HG02759 (cell line): Measurements from ENCODE around the gene STIMATE.

ENCODE experiments used
- ATAC-seq: cut with Tn5 transposase; IDR thresholded peaks from one replicate; pipeline ENCODE4 v1.9.1; 2021; ENCODE audit warnings: mild to moderate bottlenecking, moderate library complexity; ENCODE audit not compliant: unreplicated experiment

The STIMATE gene

DNA sequence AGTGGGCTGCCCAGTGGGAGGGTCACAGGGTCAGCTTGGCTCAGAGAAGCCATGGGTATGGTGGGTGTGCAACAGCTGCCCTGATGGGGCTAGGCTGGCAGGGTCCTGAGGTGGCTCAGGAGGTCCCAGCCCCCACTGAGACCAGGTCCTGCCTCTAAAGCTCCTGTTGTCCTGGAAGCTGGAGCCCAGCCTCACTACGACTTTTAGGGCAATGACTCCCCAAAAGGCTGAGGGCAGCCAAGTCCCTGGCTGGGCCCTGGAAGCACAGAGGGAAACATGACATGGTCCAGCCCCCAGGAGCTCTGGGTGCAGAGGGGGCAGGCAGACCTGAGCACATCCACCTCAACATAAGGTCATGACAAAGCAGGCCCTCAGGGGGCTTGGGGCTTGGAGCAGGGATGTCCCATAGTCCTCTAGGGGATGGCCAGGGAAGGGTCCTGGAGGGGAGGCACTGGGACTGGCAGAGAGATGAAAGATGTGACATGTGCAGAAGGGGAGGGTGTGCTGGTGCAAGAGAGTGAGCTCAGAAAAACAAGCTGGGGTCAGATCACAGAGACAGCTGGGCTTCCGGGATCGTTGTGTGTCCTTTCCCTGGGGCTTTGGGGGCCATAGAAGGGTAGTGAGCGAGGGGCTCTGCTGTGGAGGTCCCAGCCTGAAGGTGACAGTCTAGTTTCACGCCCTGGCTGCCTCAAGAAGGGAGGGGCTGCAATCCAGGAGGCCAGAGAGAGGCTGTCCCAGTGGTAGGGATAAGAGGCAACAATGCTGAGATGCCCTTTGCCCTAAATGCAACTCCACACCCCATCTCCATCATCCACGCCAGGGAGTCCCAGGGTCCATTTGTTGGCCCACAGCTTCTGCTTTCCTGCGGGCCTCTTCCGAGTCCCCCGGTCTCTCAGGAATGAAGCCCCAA is 103.4 kb downstream of the STIMATE start:
- no peak for ATAC-seq

DNA sequence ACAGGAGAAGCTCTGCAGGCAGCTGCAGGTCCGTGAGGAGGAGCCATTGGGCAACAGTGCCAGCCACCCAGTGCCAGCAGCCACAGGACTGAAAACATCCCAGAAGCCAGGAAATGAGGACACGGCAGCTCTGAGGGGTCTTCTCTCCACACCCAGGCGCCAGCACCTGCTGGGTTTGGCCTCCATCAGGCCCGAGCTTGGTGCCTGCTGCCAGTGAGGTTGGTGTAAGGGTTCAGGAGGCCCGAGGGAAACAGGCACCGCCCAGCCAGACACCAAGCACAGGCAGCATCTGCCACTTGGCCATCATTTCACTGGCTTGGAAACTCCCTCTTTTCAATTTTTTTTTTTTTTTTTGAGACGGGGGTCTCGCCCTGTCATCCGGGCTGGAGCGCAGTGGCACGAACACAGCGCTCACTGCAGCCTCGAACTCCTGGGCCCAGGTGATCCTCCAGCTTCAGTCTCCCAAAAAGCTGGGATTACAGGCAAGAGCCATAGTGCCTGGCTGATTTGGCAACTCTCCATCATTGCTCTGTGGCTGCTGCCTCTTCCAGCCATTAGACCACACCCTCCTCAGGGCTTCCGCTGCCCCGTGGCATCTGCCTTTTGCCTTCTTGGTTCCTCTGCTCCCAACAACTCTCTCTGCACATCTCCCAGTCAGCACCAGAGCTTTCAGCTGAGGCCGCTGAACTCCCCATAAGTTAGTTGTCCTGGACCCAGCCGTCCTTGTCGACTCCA is 104.2 kb downstream of the STIMATE start:
- no peak for ATAC-seq

- ATAC-seq, result no peak
Measured at GRCh38 chr3:52792413-52792812, 104.9 kb downstream of the STIMATE start.

GRCh38 chr3:52791928-52792327 is 105.4 kb downstream of the STIMATE start:
- ATAC-seq, result no peak

DNA sequence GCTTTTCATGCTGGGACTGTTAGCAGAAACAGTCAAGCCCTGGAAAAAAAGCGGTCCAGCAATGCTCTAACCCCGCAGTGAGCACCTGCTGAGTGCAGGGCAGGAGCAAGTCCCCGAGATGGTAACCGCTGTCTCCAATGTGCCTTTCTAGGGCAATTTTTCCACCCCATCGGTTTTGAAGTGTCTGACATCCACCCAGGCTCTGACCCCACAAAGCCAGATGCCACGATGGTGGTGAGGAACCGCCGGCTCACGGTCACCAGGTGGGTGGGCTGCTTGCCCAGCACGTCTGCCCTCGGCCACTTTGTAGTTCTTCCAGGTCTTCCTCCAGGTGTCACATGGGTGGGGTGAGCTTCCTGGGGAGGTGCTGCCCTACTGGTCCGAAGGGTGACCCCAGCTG is 106.0 kb downstream of the STIMATE start:
- ATAC-seq, result no peak

- ATAC-seq, result no peak
Measured at GRCh38 chr3:52790741-52791140, 106.6 kb downstream of the STIMATE start.

DNA sequence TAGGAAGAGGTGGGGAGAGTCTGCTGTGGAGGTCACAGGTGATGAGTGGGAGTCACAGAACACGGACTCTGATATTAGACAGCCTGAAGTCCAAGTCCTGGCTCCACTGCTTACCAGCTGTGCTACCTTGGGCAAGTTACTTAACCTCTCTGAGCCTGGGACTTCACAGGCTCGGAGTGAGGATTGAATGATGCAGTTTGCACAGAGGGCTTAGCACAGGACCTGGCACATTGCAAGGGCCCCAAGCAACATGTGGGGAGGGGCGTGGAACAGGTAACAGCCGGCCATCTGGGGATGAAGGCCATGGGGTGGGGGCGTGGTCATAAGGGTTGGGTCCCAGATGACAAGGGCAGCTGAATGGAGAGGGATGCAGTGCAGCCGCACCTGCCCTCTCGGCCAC is 107.0 kb downstream of the STIMATE start:
- ATAC-seq, result no peak

DNA sequence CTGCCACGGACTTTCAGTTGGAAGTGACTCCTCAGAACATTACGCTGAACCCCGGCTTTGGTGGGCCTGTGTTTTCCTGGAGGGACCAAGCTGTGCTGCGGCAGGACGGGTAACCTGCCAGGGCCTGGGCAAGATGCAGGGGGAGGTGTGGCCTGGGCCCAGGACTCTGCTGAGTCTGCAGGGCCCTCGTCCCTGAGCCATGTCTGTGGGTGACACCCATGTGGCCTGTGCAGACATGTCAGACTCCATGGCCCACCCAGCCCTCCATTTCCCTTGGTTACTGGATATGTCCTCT is 107.7 kb downstream of the STIMATE start:
- ATAC-seq, result no peak

DNA sequence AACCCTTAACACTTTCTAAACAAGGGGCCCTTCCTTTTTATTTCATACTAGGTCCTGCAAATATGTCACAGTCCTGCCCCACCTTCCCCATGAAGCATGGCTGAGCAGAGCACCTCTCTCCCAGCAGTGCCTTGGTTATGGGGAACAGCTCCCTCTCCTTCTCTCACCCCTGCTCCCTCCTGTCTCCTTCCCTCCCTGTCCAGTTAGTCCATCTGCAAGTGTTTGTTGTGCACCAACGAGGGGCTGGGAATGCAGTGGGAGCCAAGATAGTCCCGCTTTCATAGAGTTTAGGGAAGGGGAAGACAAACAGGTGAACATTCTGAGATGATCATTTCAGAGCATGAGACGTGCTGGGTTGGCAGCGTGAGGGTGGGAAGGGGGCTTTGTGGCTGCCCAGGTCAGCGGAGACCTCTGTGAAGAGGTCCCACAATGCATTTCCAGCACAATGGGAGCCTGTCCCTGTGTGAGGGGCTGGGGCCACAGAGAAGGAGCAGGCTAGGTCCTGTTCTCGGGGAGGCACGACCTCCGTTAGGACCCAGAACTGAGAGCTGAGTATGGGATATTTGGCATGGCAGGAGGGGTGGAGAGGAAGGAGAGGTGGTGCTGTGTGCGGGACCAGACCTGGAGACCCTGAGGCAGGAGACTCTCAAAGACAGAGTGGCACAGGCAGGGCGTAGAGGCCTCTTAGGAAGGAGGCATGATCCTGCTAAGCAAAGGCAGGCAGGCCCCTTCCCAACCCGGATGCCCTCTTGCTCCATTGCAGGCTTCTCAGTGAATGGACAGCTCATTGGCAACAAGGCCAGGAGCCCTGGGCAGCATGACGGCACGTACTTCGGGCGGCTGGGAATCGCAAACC is 108.2 kb downstream of the STIMATE start:
- ATAC-seq, result no peak

GRCh38 chr3:52787672-52788625 is 109.4 kb downstream of the STIMATE start:
- ATAC-seq, result no peak

- no peak for ATAC-seq
Measured at GRCh38 chr3:52787246-52787645, 110.1 kb downstream of the STIMATE start.
